Large intestine (tissue), 3 donors: Measurements from ENCODE around the gene SETD4. TPM values are rescaled to one million over a fixed set of nuclear protein-coding genes. Genes with fewer than 3 reads are reported as not detected.
"Not testable (repeated sequence)": the region's sequence is repeated elsewhere in the genome, so short reads cannot be mapped to it uniquely, and the experiment has no call there.

Experiments
- DNase-seq, 2 donors: peaks; one replicate each; pipeline versions ENCODE4 v3.0.0 to v3.0.0-alpha.2; 2013
- H3K27ac ChIP-seq: one replicate; pipeline ENCODE4 v1.5.1; 2013; ENCODE audit warnings: low read length
- H3K27me3 ChIP-seq: 2 replicates; pipeline ENCODE4 v1.6.1; 2013; ENCODE audit warnings: low read length; ENCODE audit not compliant: control insufficient read depth, insufficient read depth
- H3K36me3 ChIP-seq: 2 replicates; pipeline ENCODE4 v1.6.1; 2013; ENCODE audit warnings: low read length; ENCODE audit not compliant: control insufficient read depth, insufficient read depth
- H3K4me1 ChIP-seq: one replicate; pipeline ENCODE4 v1.6.1; 2013; ENCODE audit warnings: low read length; ENCODE audit not compliant: control insufficient read depth, insufficient read depth
- H3K4me3 ChIP-seq: one replicate; pipeline ENCODE4 v1.5.1; 2013; ENCODE audit warnings: low read length
- H3K9me3 ChIP-seq: one replicate; pipeline ENCODE4 v1.6.1; 2013; ENCODE audit warnings: mild to moderate bottlenecking, low read depth, low read length, moderate library complexity; ENCODE audit not compliant: control insufficient read depth
- WGBS: methylation state at CpG from one replicate; pipeline ENCODE4 v1.1.5; 2013; ENCODE audit warnings: low lambda C conversion rate; ENCODE audit not compliant: insufficient coverage; 5-methylcytosine and 5-hydroxymethylcytosine counted together
- polyA plus RNA-seq: library from polyadenylated mRNA; unstranded; fragments of 120-200 nt; gene quantifications from one replicate; pipeline ENCODE4 v1.2.1, GENCODE V29; 2013

Gene SETD4
- polyA plus RNA-seq, 1 donor = 23.1 TPM

DNA sequence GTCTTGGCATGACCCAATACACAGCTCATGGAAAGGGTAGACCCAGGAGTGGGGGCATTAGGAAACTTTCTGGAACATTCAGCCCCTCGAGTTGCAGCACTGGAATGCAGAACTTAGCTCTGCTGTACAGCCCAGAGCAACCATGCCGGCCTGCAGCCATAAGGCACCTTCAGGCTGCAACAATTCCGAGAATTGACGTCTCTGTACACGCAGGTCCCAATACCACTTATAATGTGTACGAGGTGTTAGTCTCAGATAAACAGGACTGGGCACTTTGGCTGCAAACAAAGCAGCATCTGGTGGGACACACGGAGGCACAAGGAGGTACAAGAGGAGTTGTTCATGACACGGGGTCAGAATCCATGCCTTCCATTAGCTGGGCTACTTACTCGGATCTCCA lies 17.4 kb upstream of the SETD4 start:
- H3K36me3 ChIP-seq = no peaks in the 10 kb centered on the region
- H3K4me1 ChIP-seq = peaks cover 8% of the 10 kb centered on the region
- H3K9me3 ChIP-seq = no peaks in the 10 kb centered on the region
- no peak for DNase-seq
- no peak overlapping the region for H3K4me3 ChIP-seq
- no peak overlapping the region for H3K27ac ChIP-seq
- no peaks in the 10 kb centered on the region for H3K27me3 ChIP-seq
- 60% methylated on average over 1 of the region's 9 CpGs for WGBS

DNA sequence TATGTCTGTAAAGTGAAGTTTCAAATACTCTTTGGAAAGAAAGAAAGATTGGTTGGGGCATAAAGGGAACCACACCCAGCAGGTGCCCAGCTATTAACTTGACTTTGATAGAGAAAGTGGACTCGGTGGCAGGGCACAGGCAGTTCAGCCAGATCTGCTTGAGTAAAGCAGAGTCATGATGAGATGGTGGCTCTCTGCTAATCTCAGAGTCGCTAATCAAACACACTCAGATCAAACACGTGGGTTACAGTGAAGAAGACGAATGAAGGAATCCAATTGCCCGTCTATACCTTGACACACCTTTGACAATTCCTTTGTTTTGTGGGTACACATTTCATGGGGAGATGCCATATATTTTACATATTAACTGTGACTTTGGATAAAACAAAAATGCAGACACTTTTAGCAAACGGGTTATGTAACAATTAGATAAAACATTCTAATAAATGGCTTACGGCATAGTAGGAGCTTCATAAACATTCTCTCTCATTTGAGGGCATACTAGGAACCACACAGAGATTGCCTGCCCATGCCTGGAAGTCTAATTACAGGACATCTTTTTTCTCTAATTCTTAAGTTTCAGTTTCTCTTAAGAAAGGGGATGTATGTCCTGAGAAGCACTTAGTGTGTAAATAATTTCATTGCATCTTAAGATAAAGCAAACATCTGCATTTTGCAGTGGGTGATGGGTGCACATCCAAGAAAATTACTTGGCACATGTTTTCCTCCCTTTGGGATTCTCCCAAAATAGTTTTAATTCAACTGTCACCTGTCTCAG lies 16.7 kb upstream of the SETD4 start:
- no peaks in the 10 kb centered on the region for H3K36me3 ChIP-seq
- no peaks in the 10 kb centered on the region for H3K27me3 ChIP-seq
- no CpG with 5 or more reads among the region's 7 CpGs for WGBS
- H3K9me3 ChIP-seq = no peaks in the 10 kb centered on the region
- no peak overlapping the region for H3K27ac ChIP-seq
- peak; percentile 34 to 63 for DNase-seq
- no peak overlapping the region for H3K4me3 ChIP-seq
- peaks cover 14% of the 10 kb centered on the region for H3K4me1 ChIP-seq

DNA sequence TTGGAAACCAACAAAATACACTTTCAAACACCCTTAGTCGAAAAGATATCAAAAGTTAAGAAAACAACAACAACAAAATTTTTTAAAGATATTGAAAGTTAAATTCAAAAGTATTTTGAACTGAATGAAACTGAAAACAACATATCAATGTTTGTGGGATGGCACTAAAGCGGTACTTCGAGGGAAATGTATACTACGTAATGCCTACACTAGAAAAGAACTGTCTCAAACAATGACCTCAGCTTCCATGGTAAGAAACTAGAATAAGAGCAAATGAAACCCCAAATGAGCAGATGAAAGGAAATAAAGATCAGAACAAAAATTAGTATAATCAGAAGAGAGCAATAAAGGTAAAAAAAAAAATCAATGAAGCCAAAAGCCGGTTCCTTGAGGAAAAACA lies 15.6 kb upstream of the SETD4 start:
- Histone ChIP-seq H3K27ac (no peak overlapping the region), H3K27me3 (no peaks in the 10 kb centered on the region), H3K4me3 (no peak overlapping the region), H3K36me3 (peaks cover 2% of the 10 kb centered on the region), H3K4me1 (peaks cover 22% of the 10 kb centered on the region), H3K9me3 (no peaks in the 10 kb centered on the region)
- no peak for DNase-seq
- 92% methylated on average over 2 of the region's 5 CpGs for WGBS

DNA sequence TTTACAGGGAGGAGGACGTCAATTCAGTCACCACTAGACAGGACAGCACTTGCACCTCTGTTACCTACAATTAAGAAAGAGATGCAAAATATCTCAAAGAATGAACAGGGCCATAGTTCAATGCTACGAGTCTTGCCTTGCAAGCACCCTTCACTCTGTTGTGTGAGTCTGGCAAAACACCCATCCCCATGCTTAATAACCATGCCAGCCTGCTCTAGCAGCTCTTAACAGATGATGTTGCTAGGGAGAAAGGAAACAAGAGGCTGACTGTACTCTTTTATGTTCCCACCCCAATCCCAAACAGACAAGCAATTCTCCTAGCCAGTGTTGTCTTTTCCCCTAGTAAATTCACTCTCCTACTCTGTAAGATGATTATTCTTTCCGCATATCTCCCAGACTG lies 14.8 kb upstream of the SETD4 start:
- Histone ChIP-seq H3K27ac (no peak overlapping the region), H3K27me3 (no peaks in the 10 kb centered on the region), H3K36me3 (peaks cover 2% of the 10 kb centered on the region), H3K4me3 (no peak overlapping the region), H3K9me3 (no peaks in the 10 kb centered on the region), H3K4me1 (peaks cover 22% of the 10 kb centered on the region)
- no peak for DNase-seq
- no CpG with 5 or more reads among the region's 3 CpGs for WGBS

DNA sequence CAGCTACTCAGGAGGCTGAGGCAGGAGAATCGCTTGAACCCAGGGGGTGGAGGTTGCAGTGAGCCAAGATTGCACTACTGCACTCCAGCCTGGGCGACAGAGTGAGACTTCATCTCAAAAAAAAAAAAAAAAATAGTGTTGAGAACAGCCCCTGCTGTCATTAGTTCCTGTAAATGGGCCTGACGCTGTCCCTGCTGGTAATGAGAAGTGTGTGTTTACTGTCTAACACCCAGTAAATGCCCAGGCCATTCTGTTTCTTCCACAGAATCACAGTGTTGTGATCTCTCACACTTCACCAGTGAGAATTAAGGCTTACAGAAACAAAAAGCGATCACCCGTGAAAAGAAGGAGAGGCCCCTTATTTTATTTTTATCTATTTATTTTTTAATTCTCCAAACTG lies 13.6 kb upstream of the SETD4 start:
- peaks cover 22% of the 10 kb centered on the region for H3K4me1 ChIP-seq
- 92% methylated on average over 2 of the region's 5 CpGs for WGBS
- H3K4me3 ChIP-seq, DNase-seq, H3K36me3 ChIP-seq, H3K9me3 ChIP-seq, H3K27me3 ChIP-seq, H3K27ac ChIP-seq: not testable (repeated sequence)

DNA sequence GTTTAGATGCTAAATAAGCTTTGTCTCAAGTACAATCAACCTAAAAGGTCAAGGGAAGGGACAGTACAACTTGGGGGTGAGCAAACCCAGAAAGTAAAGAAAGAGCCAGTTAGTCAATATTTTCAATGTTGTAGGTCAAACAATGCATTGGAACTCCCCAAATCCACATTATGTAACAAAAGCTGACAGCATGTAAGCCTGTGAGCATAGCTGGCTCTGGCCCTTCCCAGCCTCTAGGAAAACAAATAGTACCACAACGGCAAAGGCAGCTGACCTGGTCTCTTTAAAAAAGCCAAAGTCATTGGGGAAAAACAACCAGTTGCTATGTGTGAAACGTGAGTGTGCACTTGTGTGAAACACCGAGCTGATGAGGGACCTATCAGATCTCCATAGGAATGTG lies 12.9 kb upstream of the SETD4 start:
- peak in 1 of 2 donors; percentile 23 for DNase-seq
- peaks cover 22% of the 10 kb centered on the region for H3K4me1 ChIP-seq
- no peak overlapping the region for H3K4me3 ChIP-seq

DNA sequence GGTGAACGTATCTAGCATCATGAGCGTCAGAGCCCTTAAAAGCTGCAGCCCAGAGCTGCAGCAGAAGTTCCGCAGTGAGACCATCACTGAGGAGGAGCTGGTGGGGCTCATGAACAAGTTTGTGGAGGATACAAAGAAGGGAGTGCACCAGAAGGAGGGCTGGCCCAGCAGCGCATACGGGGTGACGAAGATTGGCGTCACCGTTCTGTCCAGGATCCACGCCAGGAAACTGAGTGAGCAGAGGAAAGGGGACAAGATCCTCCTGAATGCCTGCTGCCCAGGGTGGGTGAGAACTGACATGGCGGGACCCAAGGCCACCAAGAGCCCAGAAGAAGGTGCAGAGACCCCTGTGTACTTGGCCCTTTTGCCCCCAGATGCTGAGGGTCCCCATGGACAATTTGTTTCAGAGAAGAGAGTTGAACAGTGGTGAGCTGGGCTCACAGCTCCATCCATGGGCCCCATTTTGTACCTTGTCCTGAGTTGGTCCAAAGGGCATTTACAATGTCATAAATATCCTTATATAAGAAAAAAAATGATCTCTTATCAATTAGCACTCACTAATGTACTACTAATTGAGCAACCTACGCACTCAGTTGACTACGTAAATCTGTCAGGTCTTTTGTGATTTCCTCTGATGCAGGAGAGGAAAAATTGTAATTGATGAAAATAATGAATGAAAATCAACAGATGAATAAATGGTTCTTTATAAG lies 12.3 kb upstream of the SETD4 start:
- no peaks in the 10 kb centered on the region for H3K27me3 ChIP-seq
- peaks cover 22% of the 10 kb centered on the region for H3K4me1 ChIP-seq
- H3K4me3 ChIP-seq = no peak overlapping the region
- peak overlapping the region; percentile 23 for H3K27ac ChIP-seq
- peak in 1 of 2 donors; percentile 62 for DNase-seq
- WGBS = 50% methylated on average over 2 of the region's 12 CpGs
- peaks cover 2% of the 10 kb centered on the region for H3K36me3 ChIP-seq
- H3K9me3 ChIP-seq = peaks cover 3% of the 10 kb centered on the region

More for the DNA sequence above, 12.9 kb upstream of the SETD4 start:
- peaks cover 2% of the 10 kb centered on the region for H3K36me3 ChIP-seq
- 40% methylated on average over 1 of the region's 3 CpGs for WGBS
- no peaks in the 10 kb centered on the region for H3K27me3 ChIP-seq
- peaks cover 3% of the 10 kb centered on the region for H3K9me3 ChIP-seq
- H3K27ac ChIP-seq = peak overlapping the region; percentile 23

DNA sequence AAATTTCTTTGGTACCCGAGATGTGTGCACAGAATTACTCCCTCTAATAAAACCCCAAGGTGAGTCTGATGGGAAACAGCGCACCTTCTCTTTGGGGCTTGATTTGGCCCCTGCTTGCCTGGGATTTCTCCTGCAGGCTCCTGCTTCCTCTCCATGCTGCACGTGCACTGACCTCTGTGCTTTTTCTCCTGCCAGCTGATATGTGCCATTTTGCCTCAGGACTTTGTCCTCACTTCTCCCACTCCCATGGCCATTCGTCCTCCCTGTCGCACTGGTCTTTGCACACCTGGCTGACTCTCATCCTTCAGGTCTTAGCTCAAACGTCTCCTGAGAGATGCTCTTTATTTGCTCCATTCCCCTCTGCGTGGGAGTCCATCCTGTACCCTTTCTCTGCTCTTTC lies 10.7 kb upstream of the SETD4 start:
- H3K36me3 ChIP-seq = peaks cover 2% of the 10 kb centered on the region
- 30% methylated on average over 4 of the region's 7 CpGs for WGBS
- H3K4me1 ChIP-seq = peaks cover 25% of the 10 kb centered on the region
- H3K4me3 ChIP-seq = no peak overlapping the region
- DNase-seq = peak; percentile 51 to 80
- H3K27me3 ChIP-seq = no peaks in the 10 kb centered on the region
- H3K9me3 ChIP-seq = peaks cover 3% of the 10 kb centered on the region
- peak overlapping the region; percentile 81 for H3K27ac ChIP-seq

DNA sequence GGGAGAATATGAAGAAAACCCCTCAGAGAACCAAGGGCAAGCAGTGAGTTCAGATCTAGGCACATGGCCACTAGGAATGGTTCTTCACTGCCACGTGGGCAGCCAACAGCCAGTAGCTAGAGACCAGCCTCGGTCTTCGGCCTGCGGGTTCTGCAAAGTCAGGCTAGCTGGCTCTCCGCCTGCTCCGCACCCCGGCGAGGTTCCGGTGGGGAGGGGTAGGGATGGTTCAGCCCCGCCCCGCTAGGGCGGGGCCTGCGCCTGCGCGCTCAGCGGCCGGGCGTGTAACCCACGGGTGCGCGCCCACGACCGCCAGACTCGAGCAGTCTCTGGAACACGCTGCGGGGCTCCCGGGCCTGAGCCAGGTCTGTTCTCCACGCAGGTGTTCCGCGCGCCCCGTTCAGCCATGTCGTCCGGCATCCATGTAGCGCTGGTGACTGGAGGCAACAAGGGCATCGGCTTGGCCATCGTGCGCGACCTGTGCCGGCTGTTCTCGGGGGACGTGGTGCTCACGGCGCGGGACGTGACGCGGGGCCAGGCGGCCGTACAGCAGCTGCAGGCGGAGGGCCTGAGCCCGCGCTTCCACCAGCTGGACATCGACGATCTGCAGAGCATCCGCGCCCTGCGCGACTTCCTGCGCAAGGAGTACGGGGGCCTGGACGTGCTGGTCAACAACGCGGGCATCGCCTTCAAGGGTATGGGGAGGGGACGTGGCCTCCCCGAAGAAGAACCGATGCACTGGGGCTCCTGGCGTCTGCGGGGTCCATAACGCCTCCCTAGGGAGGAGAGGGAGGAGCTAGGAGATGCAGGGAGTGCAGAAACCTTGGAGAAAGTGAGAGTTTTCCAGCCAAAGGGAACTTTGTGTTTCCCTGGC lies 9.6 kb upstream of the SETD4 start, which contains the start of gene CBR1:
Gene CBR1, plus strand, starts transcription at position 312 of the 871 bp plus-strand sequence. Its CDS starts 92 bp downstream, at position 404.
- Histone ChIP-seq H3K9me3 (peaks cover 3% of the 10 kb centered on the region), H3K4me3 (peak within 1 kb of the TSS; percentile 85), H3K27me3 (no peaks in the 10 kb centered on the region), H3K27ac (peak within 1 kb of the TSS; percentile 81), H3K36me3 (peaks cover 2% of the 10 kb centered on the region), H3K4me1 (peaks cover 31% of the 10 kb centered on the region)
- no CpG with 5 or more reads among the region's 71 CpGs for WGBS
- DNase-seq = peak; percentile 87 to 91
